Kidney epithelial cell (primary cell): ENCODE data around the gene TPD52L2. TPM values are rescaled to one million over a fixed set of nuclear protein-coding genes. Genes with fewer than 3 reads are reported as not detected.

Source experiments
- DNase-seq: peaks from one replicate; pipeline ENCODE4 v3.0.0-alpha.2; 2010; ENCODE audit warnings: low read depth
- H3K27me3 ChIP-seq: 2 replicates; pipeline ENCODE4 v1.6.0; 2011; ENCODE audit warnings: low read length; ENCODE audit not compliant: control insufficient read depth, insufficient read depth
- H3K36me3 ChIP-seq: 2 replicates; pipeline ENCODE4 v1.5.1; 2011; ENCODE audit warnings: low read length; ENCODE audit not compliant: control insufficient read depth, insufficient read depth
- H3K4me3 ChIP-seq: 2 replicates; pipeline ENCODE4 v1.5.1; 2011; ENCODE audit warnings: low read depth, mild to moderate bottlenecking, control low read depth, low read length
- CTCF ChIP-seq: IDR thresholded peaks from 2 replicates; pipeline ENCODE4 v1.5.1; 2011; ENCODE audit warnings: mild to moderate bottlenecking, moderate library complexity, low read length, control low read depth, inconsistent platforms; ENCODE audit not compliant: insufficient read depth, poor library complexity, severe bottlenecking
- total RNA-seq: library from RNA; depleted of rRNA; stranded (reverse); fragments of >200 nt; gene quantifications from 2 replicates; pipeline ENCODE4 v1.2.3, GENCODE V29; 2015

TPD52L2 gene
- total RNA-seq, 1 donor from 2014 or later: 177 TPM

DNA sequence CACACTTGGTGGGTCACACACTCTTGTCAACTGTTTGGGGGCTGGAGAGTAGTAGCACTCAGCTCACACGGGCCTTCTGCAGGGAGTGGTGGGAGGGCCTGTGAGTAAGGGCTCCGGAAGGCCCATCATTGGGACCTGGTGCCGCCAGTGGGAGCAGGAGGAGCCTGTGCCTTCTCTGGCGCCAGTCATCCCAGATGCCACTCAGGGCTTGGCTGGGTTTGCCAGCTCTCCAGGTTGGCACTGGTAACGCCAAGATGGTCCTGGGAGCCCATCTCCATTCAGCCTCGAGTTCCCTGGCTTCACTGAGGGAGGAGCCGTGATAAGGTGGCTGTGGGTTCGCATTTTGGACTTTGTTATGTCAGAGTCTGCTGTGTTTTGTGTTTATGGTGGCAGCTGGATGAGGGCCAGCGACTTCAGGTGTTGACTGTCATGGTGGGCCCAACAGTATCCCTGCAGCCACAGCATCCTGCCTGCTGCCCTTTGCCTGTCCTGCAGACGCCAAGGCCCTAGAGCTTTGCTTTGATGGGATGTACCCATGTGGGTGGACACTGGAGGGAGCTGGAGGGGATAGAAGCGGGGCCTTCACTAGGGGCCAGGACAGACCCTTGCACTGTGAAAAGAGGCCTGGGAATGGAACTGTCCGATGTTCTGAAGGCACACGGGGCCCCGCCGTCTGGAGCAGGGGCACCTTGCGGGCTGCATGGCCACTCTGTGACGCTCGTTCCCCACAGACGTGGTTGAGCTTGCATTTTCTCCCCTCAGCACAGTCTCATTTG lies 16.6 kb downstream of the TPD52L2 start:
- peaks cover 4% of the 10 kb centered on the region for H3K36me3 ChIP-seq
- no peak for DNase-seq
- no peak for TF ChIP-seq CTCF

DNA sequence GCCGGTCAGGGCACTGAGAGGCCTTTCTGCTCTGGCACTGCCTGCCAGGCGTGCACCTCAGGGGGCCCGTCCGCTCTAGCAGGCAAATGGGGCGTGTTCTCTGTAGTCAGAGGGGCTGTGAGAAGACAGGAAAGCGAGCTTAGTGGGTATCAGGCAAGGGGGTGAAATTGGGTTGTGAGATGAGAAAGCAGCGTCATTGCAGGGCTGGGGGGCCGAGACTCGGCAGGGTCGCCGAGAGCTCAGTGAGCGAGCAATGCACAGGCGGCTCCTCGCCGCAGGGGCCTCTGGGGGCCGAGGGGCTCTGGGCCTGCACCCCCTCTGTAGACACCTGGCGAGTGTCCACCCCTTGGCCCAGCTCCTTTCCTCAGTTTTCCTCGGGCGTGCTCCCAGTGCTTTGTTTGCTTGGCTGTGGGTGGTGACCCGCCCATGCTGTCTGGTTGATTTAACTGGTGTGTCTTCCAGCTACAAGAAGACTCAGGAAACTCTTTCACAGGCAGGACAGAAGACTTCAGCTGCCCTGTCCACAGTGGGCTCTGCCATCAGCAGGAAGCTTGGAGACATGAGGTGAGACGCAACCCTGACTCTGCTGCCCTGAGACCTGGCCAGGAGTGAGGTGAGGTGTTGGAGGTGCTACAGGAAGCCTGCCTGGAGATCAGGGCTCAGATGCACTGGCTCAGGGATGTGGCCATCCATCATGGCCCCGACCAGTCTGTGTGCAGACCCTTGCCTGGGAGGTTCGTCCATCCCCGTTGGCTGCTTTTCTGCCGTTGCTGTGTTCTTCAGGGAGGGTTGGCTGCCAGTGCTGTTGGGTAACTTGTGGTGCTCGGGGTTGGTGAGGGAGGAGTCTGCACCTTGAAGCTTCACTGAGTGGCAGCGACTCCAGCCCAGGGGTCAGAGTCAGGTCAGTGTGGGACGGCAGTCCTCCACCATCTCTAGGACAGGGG lies 17.5 kb downstream of the TPD52L2 start:
- DNase-seq: no peak
- H3K36me3 ChIP-seq: peaks cover 3% of the 10 kb centered on the region
- no peak for TF ChIP-seq CTCF

More for the DNA sequence above, 16.6 kb downstream of the TPD52L2 start:
- H3K27me3 ChIP-seq: no peaks in the 10 kb centered on the region
- H3K4me3 ChIP-seq: no peak overlapping the region

GRCh38 chr20:63883201-63883593 lies 18.1 kb downstream of the TPD52L2 start:
- H3K27me3 ChIP-seq: no peaks in the 10 kb centered on the region
- no peak for DNase-seq
- no peak for TF ChIP-seq CTCF
- H3K4me3 ChIP-seq: no peak overlapping the region
- peaks cover 3% of the 10 kb centered on the region for H3K36me3 ChIP-seq

More for the DNA sequence above, 17.5 kb downstream of the TPD52L2 start:
- Histone ChIP-seq H3K27me3 (no peaks in the 10 kb centered on the region), H3K4me3 (no peak overlapping the region)

- H3K4me3 ChIP-seq: no peak overlapping the region
- DNase-seq: no peak
- TF ChIP-seq CTCF: no peak
- H3K36me3 ChIP-seq: peaks cover 4% of the 10 kb centered on the region
- H3K27me3 ChIP-seq: no peaks in the 10 kb centered on the region
Measured at GRCh38 chr20:63884506-63885263, 19.6 kb downstream of the TPD52L2 start.

- Histone ChIP-seq H3K36me3 (peaks cover 4% of the 10 kb centered on the region), H3K4me3 (no peak overlapping the region), H3K27me3 (no peaks in the 10 kb centered on the region)
- no peak for DNase-seq
- TF ChIP-seq CTCF: no peak
Measured at GRCh38 chr20:63885264-63886053, 20.4 kb downstream of the TPD52L2 start.
